B cell (primary cell): ENCODE measurements around the gene PLCB1. TPM values are rescaled to one million over a fixed set of nuclear protein-coding genes. Genes with fewer than 3 reads are reported as not detected.

Source experiments
- ATAC-seq: fragments of 200-7000 bp; cut with Tn5 transposase; one replicate; pipeline ENCODE4 v1.10.0; 2021; ENCODE audit warnings: low read depth, mild to moderate bottlenecking, moderate number of reproducible peaks, moderate library complexity
- CTCF ChIA-PET: fragments of 350-600 bp; sonication (Branson Sonifier 250); formaldehyde crosslinking; loops from one replicate; lab custom pipeline; 2021; ENCODE audit warnings: antibody characterized with exemption, inconsistent platforms; lab: Charles Lee
- POLR2A ChIA-PET: fragments of 350-600 bp; sonication (Branson Sonifier 250); formaldehyde crosslinking; loops from one replicate; lab custom pipeline; 2021; ENCODE audit warnings: antibody characterized with exemption; lab: Charles Lee
- DNase-seq: peaks from one replicate; pipeline ENCODE4 v3.0.0; 2013
- H2AFZ ChIP-seq: 2 replicates; pipeline ENCODE4 v1.6.1; 2012; ENCODE audit warnings: mild to moderate bottlenecking, low read depth, low read length; ENCODE audit not compliant: insufficient read depth, poor library complexity, severe bottlenecking
- H3K27ac ChIP-seq, 2 donors: 1 replicate in 1 of 2; 2 replicates in 1 of 2; pipeline ENCODE4 v1.5.1; 2012 to 2013; ENCODE audit warnings: low read length in 2 of 2, mild to moderate bottlenecking in 2 of 2, moderate library complexity in 1 of 2
- H3K27me3 ChIP-seq, 4 experiments: fragments of 200-600 bp in 1 of 4; sonication (generic) in 1 of 4; replicated peaks in 1 of 4; 1 replicate in 2 of 4; 2 replicates in 2 of 4; pipeline versions ENCODE4 v1.6.1 to v1.7.0; 2013 to 2016; ENCODE audit warnings: low read length in 3 of 4, mild to moderate bottlenecking in 2 of 4, mixed read lengths in 1 of 4, moderate library complexity in 1 of 4; ENCODE audit not compliant: insufficient read depth in 4 of 4, control insufficient read depth in 3 of 4; ENCODE audit errors: control extremely low read depth in 1 of 4
- H3K36me3 ChIP-seq, 2 experiments: replicated peaks in 1 of 2; 1 replicate in 1 of 2; 2 replicates in 1 of 2; pipeline versions ENCODE4 v1.6.1 to v1.7.1; 2013; ENCODE audit warnings: low read length in 1 of 2; ENCODE audit not compliant: insufficient read depth in 2 of 2, control insufficient read depth in 1 of 2; ENCODE audit errors: control extremely low read depth in 1 of 2, extremely low read depth in 1 of 2
- H3K4me1 ChIP-seq, 2 donors: fragments of 200-600 bp in 1 of 2; sonication (generic) in 1 of 2; 1 replicate in 1 of 2; 2 replicates in 1 of 2; pipeline versions ENCODE4 v1.5.1 to v1.6.1; 2013 to 2017; ENCODE audit warnings: low read length in 2 of 2; ENCODE audit not compliant: control insufficient read depth in 2 of 2, insufficient read depth in 2 of 2
- H3K4me2 ChIP-seq: replicated peaks from 2 replicates; pipeline ENCODE3; 2012; ENCODE audit warnings: mild to moderate bottlenecking, low read depth, low read length; ENCODE audit not compliant: poor library complexity, severe bottlenecking
- H3K4me3 ChIP-seq, 5 experiments: fragments of 200-600 bp in 1 of 5; sonication (generic) in 1 of 5; 1 replicate in 3 of 5; 2 replicates in 2 of 5; pipeline versions ENCODE4 v1.5.1 to v1.7.0; 2011 to 2016; ENCODE audit warnings: low read length in 4 of 5, mild to moderate bottlenecking in 4 of 5, low read depth in 2 of 5, control low read depth in 1 of 5, moderate library complexity in 1 of 5; ENCODE audit not compliant: insufficient read depth in 1 of 5; ENCODE audit errors: control extremely low read depth in 1 of 5, extremely low read depth in 1 of 5
- H3K79me2 ChIP-seq: fragments of 200-600 bp; sonication (generic); one replicate; pipeline ENCODE4 v1.6.0; 2016; ENCODE audit warnings: low read length; ENCODE audit not compliant: control insufficient read depth, insufficient read depth
- H3K9ac ChIP-seq: fragments of 200-600 bp; sonication (generic); 2 replicates; pipeline ENCODE4 v1.6.1; 2017; ENCODE audit warnings: mild to moderate bottlenecking, low read length, moderate library complexity
- H3K9me3 ChIP-seq, 3 donors: one replicate each; pipeline versions ENCODE4 v1.6.1 to v1.7.1; 2013; ENCODE audit warnings: low read length in 2 of 3; ENCODE audit not compliant: control insufficient read depth in 2 of 3, insufficient read depth in 1 of 3; ENCODE audit errors: control extremely low read depth in 1 of 3
- H4K20me1 ChIP-seq: 2 replicates; pipeline ENCODE4 v1.6.0; 2012; ENCODE audit warnings: mild to moderate bottlenecking, low read length; ENCODE audit not compliant: insufficient read depth, control insufficient read depth, poor library complexity, severe bottlenecking
- H3K27ac Mint-ChIP-seq: one replicate; pipeline ENCODE4 v1.8.0; 2021; ENCODE audit warnings: mixed read lengths
- H3K27me3 Mint-ChIP-seq: one replicate; pipeline ENCODE4 v1.8.0; 2021; ENCODE audit warnings: mixed read lengths
- H3K4me1 Mint-ChIP-seq: one replicate; pipeline ENCODE4 v1.8.0; 2021; ENCODE audit warnings: mixed read lengths
- H3K4me3 Mint-ChIP-seq: one replicate; pipeline ENCODE4 v1.8.0; 2021; ENCODE audit warnings: mixed read lengths
- H3K9me3 Mint-ChIP-seq: one replicate; pipeline ENCODE4 v1.8.0; 2022; ENCODE audit warnings: mixed read lengths; ENCODE audit not compliant: insufficient read depth
- EZH2 ChIP-seq: IDR thresholded peaks from 2 replicates; pipeline ENCODE4 v1.6.1; 2012; ENCODE audit warnings: borderline replicate concordance, low read depth, mild to moderate bottlenecking, moderate library complexity, low read length; ENCODE audit not compliant: insufficient read depth, poor library complexity, severe bottlenecking
- WGBS: methylation state at CpG from one replicate; pipeline ENCODE4 v1.1.5; 2013; ENCODE audit warnings: missing lambda C conversion rate; ENCODE audit not compliant: insufficient coverage; 5-methylcytosine and 5-hydroxymethylcytosine counted together
- intact Hi-C: fragments of 100-400 bp; cut with micrococcal nuclease; formaldehyde crosslinking; loops from one replicate; pipeline ENCODE4 v1.10.0; 2022
- polyA plus RNA-seq: library from polyadenylated mRNA; depleted of rRNA; stranded (reverse); fragments of >200 nt; gene quantifications from 2 replicates; pipeline ENCODE4 v1.2.3, GENCODE V29; 2012
- total RNA-seq, 2 donors: library from RNA; stranded (reverse); fragments of 120-200 nt in 1 of 2; gene quantifications; 1 replicate in 1 of 2; 2 replicates in 1 of 2; pipeline versions ENCODE4 v1.2.3 to v1.2.4, GENCODE V29; 2013 to 2022
- TF ChIP-seq, protein P1 (sequence below): fragments of 200-600 bp; IDR thresholded peaks from one replicate; pipeline ENCODE4 v1.8.0; 2022; ENCODE audit warnings: antibody characterized with exemption, mild to moderate bottlenecking

Gene PLCB1
- total and polyA plus RNA-seq, 2 donors (not counting 1 experiment from before 2014, with no cell fraction given): 0.18 to 0.47 TPM

DNA sequence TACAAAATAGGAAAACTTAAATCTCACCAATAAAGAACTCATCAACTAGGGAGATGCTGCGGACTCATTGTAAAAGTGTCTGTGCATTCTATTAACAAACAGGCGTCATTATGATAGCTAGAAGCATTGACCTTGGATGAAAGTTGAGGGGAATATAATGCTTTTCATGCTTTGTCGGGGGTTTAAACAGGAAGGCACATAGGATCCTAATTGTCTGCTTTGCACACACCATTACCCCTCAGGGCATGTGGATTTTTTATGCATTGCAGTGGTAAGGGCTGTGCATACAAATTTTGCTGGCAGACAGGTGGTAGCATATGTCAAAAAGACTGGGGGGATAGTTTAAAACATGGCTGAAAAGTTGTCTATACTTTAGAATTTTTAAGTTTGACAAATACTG lies 488.9 kb downstream of the PLCB1 start:
- H3K4me2 ChIP-seq: no peak overlapping the region
- DNase-seq (no peak), ATAC-seq (no peak)
- Mint-ChIP-seq H3K27ac (no peak overlapping the region), H3K4me1 (no peaks in the 10 kb centered on the region), H3K27me3 (no peaks in the 10 kb centered on the region), H3K4me3 (no peak overlapping the region), H3K9me3 (no peaks in the 10 kb centered on the region)
- TF ChIP-seq EZH2: no peak
- TF ChIP-seq, protein P1, sequence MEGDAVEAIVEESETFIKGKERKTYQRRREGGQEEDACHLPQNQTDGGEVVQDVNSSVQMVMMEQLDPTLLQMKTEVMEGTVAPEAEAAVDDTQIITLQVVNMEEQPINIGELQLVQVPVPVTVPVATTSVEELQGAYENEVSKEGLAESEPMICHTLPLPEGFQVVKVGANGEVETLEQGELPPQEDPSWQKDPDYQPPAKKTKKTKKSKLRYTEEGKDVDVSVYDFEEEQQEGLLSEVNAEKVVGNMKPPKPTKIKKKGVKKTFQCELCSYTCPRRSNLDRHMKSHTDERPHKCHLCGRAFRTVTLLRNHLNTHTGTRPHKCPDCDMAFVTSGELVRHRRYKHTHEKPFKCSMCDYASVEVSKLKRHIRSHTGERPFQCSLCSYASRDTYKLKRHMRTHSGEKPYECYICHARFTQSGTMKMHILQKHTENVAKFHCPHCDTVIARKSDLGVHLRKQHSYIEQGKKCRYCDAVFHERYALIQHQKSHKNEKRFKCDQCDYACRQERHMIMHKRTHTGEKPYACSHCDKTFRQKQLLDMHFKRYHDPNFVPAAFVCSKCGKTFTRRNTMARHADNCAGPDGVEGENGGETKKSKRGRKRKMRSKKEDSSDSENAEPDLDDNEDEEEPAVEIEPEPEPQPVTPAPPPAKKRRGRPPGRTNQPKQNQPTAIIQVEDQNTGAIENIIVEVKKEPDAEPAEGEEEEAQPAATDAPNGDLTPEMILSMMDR: no peak
- ChIA-PET CTCF (interaction anchor here (1.1 kb wide), 1 partner anchor 13 kb away, joined by 4 read pairs; no protein-coding TSS in a partner anchor), POLR2A (no interaction called here)
- H3K9me3 ChIP-seq: peaks cover 0 to 1% (median 0%) of the 10 kb centered on the region in 3 donors
- no peaks in the 10 kb centered on the region for H3K79me2 ChIP-seq
- no peaks in the 10 kb centered on the region for H3K27me3 ChIP-seq
- no peak overlapping the region for H3K27ac ChIP-seq
- no peak overlapping the region for H3K4me3 ChIP-seq
- H3K4me1 ChIP-seq: no peaks in the 10 kb centered on the region
- no peak overlapping the region for H3K9ac ChIP-seq
- intact Hi-C loops: no loop called here
- no CpG with 5 or more reads among the region's 3 CpGs for WGBS
- no peaks in the 10 kb centered on the region for H3K36me3 ChIP-seq
- no peak overlapping the region for H2AFZ ChIP-seq
- no peaks in the 10 kb centered on the region for H4K20me1 ChIP-seq

DNA sequence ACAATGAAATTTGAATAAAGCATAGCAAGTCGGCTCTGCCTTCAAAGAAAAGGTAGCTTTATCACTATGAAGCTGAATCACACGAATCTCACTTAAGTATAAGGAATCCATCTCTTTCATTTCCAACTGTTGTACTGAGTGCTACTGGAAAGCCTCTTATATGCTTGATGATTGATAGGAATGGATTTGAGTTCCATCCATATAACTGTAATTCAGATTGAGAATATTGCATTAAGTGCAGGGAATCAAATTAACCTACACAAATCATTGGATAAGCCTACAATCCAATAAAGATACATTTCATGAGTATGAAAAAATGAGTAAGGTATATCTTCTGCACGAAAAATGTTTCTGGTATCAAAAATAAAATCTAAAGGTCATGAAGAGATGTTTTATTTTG lies 492.0 kb downstream of the PLCB1 start:
- Mint-ChIP-seq H3K9me3 (no peaks in the 10 kb centered on the region), H3K27me3 (no peaks in the 10 kb centered on the region), H3K4me3 (no peak overlapping the region), H3K4me1 (no peaks in the 10 kb centered on the region), H3K27ac (no peak overlapping the region)
- H3K9ac ChIP-seq: no peak overlapping the region
- ChIA-PET POLR2A (no interaction called here), CTCF (no interaction called here)
- H3K27me3 ChIP-seq: no peaks in the 10 kb centered on the region
- no peaks in the 10 kb centered on the region for H3K4me1 ChIP-seq
- ATAC-seq (no peak), DNase-seq (no peak)
- no peak for TF ChIP-seq EZH2
- TF ChIP-seq, protein P1: no peak
- no peaks in the 10 kb centered on the region for H3K36me3 ChIP-seq
- H2AFZ ChIP-seq: no peak overlapping the region
- no CpG with 5 or more reads among the region's 3 CpGs for WGBS
- H3K79me2 ChIP-seq: no peaks in the 10 kb centered on the region
- H3K27ac ChIP-seq: no peak overlapping the region
- H3K9me3 ChIP-seq: no peaks in the 10 kb centered on the region
- intact Hi-C loops: no loop called here
- H4K20me1 ChIP-seq: no peaks in the 10 kb centered on the region
- no peak overlapping the region for H3K4me3 ChIP-seq
- no peak overlapping the region for H3K4me2 ChIP-seq
